HG03103 (cell line): ENCODE data around the gene ARHGDIG.

Experiments
- ATAC-seq: cut with Tn5 transposase; IDR thresholded peaks from one replicate; pipeline ENCODE4 v1.9.1; 2021; ENCODE audit warnings: low read depth; ENCODE audit not compliant: unreplicated experiment

The ARHGDIG gene

DNA sequence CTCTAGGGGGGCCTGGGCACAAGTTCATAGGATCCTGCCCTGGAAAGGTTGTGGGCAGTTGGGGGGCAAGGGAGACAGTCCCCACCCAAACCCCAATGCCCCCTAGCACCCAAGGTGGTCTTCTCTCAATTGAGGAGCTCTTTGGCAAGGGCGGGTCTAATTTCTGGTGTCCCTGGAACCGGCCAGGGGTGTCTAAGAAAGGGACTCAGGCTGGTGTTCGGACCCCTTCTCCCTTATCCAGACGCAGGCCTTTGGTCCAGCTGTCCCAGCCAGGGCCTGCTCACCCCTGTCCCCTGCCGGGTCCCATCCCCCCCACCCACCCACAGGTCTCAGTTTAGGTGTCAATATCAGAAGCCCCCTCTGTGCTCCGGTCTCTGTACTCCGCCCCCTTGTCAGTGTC, 860 bp upstream of the ARHGDIG start:
- no peak for ATAC-seq

DNA sequence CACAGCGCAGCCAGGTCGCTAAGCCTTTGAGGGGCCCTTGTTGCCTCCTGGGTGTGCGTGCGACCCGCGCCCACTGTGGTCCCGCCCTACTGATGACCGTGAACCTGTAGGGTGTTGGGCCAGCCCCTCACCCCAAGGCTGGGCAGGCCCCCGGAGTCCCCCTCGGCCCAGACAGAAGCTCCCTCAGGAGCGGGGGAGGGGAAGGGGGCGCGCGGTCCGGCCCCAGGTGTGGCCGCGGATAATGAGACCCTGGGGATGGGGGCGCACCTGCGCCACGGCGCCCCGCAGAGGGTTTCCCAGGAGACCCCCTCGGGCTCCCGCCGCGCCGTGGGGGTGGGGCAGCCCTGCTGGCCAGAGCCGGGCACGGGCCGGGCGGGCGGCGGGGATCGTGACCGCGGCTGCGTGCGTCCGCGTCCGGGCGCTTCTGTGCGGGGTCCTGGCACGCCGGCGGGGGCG, 358 bp upstream of the ARHGDIG start:
- no peak for ATAC-seq

DNA sequence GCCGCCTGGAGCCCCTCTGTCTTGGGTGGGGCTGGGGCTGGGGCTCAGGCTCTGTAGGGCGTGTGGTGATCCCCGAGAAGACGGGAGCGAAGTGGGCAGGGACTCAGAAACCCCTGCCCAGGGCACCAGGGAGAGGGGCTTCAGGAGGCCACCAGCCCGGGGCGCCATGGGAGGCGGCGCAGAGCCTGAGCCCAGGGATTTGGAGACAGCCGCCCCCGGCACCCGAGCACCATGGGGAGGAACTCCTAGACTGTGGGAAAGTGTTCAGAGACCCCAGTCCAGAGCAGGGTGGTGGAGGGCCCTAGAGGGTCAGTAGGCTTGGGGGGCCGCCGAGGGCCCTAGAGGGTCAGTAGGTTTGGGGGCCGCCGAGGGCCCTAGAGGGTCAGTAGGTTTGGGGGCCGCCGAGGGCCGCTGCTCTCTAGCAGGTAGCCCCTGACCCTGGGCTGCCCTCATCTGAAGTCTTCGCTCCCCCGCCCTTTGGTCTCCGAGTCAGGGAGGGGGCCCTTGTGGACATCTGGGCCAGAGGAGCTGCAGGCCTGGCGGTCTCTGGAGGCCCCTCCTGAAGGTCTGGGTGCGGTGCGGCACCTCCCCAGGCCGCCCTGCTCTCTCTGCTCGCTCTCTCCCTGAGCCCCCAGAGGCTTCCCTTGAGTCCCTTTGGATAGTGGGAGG, 734 bp downstream of the ARHGDIG start:
- ATAC-seq: no peak

DNA sequence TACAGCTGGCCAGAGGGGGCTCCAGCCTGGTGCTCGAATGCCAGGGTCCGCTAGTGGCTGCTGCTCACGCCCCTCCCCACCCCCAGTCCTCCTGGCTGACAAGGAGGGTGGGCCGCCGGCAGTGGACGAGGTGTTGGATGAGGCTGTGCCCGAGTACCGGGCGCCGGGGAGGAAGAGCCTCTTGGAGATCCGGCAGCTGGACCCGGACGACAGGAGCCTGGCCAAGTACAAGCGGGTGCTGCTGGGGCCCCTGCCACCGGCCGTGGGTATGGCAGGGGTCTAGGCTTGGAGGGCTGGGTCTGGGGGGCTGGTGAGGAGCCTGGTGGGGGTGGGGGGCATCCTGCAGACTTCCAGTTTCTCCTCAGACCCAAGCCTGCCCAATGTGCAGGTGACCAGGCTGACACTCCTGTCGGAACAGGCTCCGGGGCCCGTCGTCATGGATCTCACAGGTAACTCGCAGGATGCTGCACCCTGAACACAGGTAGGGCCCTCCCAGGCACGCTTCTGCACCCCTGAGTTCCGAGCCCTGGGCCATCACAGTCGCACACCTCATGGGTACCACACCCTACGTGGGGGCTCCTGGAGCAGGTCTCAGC, 1.4 kb downstream of the ARHGDIG start:
- ATAC-seq: no peak

DNA sequence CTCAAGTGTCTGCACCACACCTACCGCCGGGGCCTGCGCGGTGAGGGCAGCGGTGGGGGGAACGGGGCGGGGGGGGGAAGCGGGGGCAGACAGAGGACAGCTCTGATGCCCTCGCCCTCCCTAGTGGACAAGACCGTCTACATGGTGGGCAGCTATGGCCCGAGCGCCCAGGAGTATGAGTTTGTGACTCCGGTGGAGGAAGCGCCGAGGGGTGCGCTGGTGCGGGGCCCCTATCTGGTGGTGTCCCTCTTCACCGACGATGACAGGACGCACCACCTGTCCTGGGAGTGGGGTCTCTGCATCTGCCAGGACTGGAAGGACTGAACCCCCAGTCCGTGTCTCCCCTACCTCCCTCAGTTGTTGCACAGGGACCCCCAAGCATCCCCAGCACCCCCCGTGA, 2.1 kb downstream of the ARHGDIG start:
- no peak for ATAC-seq

DNA sequence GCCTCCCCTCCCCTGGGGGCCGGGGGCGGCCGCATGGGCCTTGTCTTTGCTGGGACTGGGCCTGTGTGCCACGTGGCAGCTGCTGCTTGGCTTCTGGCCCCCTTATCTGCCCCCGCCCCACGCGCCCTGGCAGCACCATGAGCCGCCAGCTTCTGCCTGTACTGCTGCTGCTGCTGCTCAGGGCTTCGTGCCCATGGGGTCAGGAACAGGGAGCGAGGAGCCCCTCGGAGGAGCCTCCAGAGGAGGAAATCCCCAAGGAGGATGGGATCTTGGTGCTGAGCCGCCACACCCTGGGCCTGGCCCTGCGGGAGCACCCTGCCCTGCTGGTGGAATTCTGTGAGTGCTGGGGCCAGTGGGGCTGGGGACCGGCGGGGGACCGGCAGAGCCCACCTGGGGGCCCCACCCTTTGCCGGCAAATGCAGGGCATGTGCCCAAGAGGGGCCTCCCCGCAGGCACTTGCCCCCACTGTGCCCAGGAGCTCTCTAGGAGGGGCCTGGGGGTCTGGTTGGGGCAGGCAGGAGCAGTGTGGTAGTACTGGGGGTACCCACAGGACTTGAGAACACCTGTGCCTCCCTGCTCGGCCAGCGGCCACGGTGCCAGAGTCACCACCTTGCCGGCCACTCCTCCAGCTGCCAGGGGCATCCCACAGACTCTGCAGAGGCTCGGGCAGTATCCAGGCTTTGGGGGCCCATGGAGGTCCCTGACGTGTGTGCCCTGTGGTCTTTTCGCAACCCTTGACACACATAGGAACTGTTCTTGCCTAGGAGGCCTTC, 2.8 kb downstream of the ARHGDIG start, which contains the start of gene PDIA2:
PDIA2 (plus strand) TSS at position 132 of the 773 bp plus-strand sequence; CDS start at position 138, 6 bp downstream.
- ATAC-seq: no peak

DNA sequence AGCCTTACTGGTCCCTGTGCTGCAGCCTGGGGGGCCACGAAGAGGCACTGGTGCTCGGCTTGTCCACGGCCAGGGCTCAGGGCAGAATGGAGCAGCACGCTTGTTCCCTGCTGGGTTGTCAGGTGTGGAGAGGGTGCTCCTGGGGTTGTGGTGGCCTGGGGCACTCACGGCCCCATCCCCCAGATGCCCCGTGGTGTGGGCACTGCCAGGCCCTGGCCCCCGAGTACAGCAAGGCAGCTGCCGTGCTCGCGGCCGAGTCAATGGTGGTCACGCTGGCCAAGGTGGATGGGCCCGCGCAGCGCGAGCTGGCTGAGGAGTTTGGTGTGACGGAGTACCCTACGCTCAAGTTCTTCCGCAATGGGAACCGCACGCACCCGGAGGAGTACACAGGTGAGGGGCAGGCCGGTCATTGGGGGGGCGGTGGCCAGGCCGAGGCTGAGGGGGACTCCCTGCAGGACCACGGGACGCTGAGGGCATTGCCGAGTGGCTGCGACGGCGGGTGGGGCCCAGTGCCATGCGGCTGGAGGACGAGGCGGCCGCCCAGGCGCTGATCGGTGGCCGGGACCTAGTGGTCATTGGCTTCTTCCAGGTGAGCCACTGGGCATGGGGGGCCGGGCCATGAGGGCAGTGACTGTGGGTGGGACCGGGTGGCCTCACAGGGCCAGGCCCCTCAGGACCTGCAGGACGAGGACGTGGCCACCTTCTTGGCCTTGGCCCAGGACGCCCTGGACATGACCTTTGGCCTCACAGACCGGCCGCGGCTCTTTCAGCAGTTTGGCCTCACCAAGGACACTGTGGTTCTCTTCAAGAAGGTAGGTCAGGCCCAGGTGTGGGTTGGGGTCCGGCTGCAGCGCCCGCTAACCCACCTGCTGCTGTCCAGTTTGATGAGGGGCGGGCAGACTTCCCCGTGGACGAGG, 4.1 kb downstream of the ARHGDIG start:
- ATAC-seq: no peak

DNA sequence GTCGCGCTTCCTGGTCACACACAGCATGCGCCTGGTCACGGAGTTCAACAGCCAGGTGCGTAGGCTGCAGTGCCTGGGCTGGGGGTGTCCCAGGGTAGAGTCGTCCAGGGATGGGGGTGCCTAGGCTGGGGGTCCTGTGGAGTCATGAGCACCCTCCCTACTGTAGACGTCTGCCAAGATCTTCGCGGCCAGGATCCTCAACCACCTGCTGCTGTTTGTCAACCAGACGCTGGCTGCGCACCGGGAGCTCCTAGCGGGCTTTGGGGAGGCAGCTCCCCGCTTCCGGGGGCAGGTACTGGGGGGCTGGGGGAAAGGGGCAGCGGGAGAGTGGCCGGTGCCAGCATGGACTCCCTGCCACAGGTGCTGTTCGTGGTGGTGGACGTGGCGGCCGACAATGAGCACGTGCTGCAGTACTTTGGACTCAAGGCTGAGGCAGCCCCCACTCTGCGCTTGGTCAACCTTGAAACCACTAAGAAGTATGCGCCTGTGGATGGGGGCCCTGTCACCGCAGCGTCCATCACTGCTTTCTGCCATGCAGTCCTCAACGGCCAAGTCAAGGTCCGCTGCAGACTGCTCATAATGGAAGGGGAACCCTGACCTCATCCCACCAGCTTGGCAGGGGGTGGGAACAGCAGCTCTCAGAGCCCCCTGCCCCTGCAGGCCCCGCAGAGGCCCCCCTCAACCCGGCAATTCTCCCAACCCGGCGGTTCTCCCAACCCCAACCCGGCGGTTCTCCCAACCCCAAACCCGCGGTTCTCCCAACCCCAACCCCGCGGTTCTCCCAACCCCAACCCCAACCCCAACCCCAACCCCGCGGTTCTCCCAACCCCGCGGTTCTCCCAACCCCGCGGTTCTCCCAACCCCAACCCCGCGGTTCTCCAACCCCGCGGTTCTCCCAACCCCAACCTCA, 5.0 kb downstream of the ARHGDIG start:
- no peak for ATAC-seq

DNA sequence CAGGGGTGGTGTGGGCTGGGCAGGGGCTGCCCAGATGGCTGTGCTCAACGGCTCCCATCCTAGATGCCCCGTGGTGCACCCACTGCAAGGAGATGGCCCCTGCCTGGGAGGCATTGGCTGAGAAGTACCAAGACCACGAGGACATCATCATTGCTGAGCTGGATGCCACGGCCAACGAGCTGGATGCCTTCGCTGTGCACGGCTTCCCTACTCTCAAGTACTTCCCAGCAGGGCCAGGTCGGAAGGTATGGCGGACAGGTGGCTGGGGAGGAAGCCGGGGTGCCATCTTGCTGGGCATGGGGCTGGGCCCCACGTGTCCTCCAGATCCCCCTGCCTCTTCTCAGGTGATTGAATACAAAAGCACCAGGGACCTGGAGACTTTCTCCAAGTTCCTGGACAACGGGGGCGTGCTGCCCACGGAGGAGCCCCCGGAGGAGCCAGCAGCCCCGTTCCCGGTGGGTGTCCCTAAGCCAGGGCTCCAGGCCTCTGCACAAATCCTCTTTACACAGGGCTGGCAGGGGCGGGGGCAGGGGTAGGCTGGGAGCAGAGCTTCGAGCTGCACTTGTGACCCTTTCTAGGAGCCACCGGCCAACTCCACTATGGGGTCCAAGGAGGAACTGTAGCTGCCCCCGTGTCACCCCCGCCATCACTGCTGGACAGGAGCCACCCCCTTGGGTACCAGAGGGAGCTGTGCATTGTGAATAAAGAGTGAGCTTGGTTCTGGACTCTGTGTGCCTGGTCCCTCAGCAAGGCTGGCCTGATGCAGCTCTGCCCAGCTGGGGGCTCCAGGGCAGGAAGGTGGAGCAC, 6.3 kb downstream of the ARHGDIG start:
- ATAC-seq: no peak

DNA sequence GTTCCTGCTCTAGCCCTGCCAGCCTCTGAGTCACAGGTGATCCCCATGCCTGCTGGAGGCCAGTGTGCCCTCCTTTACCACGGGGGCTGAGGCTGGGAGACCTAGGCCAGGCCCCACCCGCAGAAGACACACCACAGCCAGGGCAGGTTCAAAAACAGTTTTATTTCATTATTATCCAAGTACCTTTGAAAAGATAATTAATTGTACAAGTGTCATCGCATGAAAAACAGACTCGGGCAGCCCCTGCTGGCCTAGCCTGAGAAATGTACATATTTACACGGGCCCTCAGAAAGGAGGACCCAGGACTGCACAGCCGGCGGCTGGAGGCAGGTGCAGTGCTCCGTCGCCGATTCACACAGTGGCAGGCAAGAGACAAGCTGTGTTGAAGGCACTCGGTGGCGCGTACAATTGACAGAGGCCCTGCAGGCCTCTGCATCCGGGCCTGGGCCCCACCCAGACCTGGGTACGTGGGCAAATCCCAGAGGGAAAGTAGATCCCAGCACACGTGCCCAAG, 7.0 kb downstream of the ARHGDIG start:
- ATAC-seq: no peak

DNA sequence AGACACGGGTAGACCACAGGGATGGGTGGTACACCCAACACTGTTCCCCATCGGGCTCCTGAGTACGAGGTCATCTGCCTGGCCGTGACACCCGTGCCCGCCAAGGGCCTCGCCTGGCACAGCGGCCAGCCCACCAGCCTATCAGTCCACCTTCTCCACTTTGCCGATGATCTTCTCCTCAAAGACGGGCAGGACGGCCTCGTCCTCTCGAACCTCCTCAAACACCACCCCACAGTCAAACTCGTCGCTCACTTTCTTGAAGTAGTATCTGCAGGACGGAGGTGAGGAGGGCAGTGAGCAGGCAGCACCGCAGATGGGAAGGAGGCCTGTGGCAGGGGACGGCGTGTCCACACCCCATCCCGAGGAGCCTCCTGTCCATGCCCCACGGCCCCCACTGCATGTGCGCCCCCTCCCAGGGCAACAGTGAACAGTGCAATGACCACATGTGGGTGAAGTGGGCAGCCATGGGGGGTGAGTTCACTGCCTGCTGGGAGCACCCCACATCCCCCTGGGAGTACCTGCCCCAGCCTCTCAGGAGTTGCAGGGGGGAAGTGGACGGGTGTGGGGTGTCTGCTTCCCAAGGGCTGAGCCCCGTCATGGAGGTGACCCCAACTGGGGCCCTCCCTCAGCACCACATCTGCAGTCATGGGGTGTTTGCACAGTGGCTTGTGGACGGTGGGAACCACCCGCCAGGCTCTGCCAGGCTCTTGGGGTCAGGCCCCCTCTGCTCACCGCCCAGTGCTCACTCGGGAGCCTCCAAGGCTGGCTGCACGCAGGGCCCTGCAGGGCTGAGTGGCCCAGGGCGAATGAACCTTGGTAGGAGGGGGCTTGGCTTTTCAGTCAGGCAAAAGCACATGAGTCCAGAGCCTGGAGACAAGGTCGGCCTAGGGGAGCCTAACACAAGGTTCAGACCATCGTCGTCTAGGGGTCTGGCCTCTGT, 7.9 kb downstream of the ARHGDIG start:
- no peak for ATAC-seq

DNA sequence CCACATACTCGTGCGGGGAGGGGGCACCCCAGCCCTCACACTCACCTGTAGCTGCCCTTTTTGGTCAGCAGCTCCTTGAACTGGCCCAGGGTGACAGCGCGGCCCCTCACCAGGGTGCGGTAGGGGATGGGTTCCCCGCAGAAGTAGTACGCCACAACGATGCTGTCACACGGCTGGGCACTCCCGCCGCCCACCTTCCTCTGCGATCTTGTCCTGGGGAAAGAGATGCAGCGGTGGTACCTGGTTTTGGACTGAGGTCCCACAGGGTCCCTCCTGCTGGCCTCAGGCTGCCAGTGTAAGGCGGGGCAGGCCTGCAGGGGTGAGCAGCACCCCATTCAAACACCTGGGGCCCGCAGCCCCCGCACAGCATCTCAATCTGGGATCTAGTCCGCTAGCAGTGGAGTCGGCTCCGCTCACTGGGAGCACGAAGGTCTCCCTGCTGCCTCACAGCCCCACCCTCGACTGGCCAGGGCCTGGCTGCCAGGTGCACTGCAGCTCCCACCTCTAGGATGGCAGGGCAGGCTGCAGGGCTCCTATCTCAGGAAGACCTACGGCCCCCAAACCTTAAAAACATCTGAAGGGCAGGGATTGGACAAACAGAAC, 9.1 kb downstream of the ARHGDIG start:
- ATAC-seq: no peak

DNA sequence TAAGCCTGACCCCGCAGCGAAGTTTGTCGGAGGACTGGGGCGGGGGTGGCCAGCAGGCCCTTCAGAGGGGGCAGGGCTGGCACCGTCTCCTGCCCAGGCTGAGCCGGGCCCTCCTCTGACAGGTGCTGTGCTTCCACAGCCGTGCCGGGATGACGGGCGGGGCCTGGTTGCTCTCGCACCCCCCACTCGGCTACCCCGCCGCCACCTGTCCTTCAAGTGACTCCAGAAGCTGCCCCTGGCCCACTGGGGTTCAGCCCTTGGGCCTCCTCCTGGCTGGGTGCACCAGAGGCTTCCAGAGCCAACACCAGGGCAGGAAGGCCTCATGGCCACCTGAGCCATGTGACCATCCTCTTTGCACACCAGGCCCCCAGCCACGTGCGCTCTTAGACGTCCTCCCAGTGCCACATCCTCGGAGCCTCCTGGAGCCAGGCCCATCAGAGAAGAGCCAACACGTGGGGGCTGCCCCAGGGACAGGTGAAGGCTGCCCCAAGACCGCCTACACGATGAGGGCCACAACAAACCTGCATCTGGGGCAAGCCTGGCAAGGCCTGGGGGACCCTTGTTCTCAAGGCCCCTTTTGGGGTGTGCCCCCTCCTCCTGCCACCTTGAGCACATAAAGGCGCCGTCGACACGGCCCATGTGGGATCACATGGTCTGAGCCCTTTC, 9.8 kb downstream of the ARHGDIG start:
- no peak for ATAC-seq

DNA sequence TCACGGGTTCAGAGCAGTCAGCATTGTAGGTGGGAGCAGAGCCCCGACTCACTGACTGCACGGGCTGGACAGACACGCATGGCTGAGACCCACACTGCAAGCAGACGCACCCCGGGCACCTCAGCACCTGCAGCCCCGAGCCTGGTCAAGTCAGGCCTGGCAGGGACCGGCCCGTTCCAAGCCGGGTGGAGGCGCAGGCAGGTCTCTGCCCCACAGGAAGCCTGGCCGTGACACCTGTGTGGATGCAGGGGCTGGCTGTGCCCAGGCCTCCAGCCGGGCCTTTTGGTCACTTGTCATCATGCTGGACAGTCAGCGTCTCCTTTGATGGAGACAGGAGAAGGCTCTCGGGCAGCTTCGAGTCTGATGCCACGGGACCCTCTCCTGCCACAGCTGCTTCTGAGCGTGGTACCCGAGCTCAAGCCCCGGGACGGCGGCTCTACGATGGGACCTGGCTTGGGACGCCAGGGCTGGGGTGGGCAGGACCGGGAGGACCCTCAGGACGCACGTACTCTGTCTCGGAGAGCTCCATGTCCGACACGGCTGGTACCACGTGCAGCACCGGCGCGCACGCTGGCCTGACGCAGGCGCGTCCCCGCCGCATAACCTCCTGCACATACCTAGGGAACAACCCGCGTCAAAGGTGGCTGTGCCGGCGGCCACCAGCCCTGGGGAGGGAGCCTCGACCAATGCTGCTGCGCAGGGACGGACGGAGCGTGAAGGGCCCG, 10.5 kb downstream of the ARHGDIG start:
- ATAC-seq: no peak

DNA sequence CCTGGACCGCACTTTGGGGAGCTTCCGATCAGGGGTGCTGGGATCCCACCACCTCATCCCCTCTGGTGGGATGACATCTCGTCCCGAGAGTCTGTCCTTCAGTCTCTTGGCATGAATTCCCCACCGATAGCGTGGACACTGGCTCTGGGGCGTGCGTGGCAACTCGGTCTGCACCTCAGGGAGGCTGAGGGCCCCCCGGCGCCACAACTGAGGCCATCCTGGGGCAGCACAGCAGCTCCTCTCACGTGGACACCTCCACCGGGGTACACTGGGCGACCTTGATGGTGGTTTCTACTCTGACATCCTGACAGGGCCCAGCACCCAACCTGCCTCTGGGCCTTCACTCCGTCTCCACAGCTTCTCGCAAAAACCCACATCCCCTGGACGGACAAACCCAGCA, 11.1 kb downstream of the ARHGDIG start:
- no peak for ATAC-seq
